Activated CD4-positive, alpha-beta T cell treated with anti-CD3 and anti-CD28 coated beads for 1 hour (primary cell): Measurements from ENCODE around the gene PDZD2.
"Not testable (repeated sequence)": the region's sequence is repeated elsewhere in the genome, so short reads cannot be mapped to it uniquely, and the experiment has no call there.

Source experiments
- DNase-seq: peaks from one replicate; pipeline ENCODE4 v3.0.0-alpha.2; 2020

Gene PDZD2

GRCh38 chr5:31638748-31639418 lies at the start of gene PDZD2:
Gene PDZD2 (plus strand): TSS chr5:31639131.
- peak; percentile 56 for DNase-seq

GRCh38 chr5:31593665-31594064 lies 45.3 kb upstream of the PDZD2 start:
- DNase-seq: no peak

- DNase-seq: no peak
Observed at GRCh38 chr5:31596354-31596753, 42.6 kb upstream of the PDZD2 start.

- no peak for DNase-seq
Observed at GRCh38 chr5:31598640-31599611, 40.0 kb upstream of the PDZD2 start.

GRCh38 chr5:31602305-31602704 lies 36.6 kb upstream of the PDZD2 start:
- not testable (repeated sequence) for DNase-seq

- DNase-seq: no peak
Observed at GRCh38 chr5:31604240-31604639, 34.7 kb upstream of the PDZD2 start.

- no peak for DNase-seq
Observed at GRCh38 chr5:31604644-31605043, 34.3 kb upstream of the PDZD2 start.

GRCh38 chr5:31605920-31606319 lies 33.0 kb upstream of the PDZD2 start:
- DNase-seq: no peak

- no peak for DNase-seq
Observed at GRCh38 chr5:31607546-31607945, 31.4 kb upstream of the PDZD2 start.

GRCh38 chr5:31611002-31611401 lies 27.9 kb upstream of the PDZD2 start:
- no peak for DNase-seq

GRCh38 chr5:31613651-31614050 lies 25.3 kb upstream of the PDZD2 start:
- no peak for DNase-seq

- no peak for DNase-seq
Observed at GRCh38 chr5:31614151-31615020, 24.5 kb upstream of the PDZD2 start.

GRCh38 chr5:31617867-31618266 lies 21.1 kb upstream of the PDZD2 start:
- no peak for DNase-seq

GRCh38 chr5:31620026-31620425 lies 18.9 kb upstream of the PDZD2 start:
- DNase-seq: no peak

GRCh38 chr5:31623249-31623648 lies 15.7 kb upstream of the PDZD2 start:
- DNase-seq: no peak

GRCh38 chr5:31625394-31625793 lies 13.5 kb upstream of the PDZD2 start:
- DNase-seq: no peak

GRCh38 chr5:31626156-31626555 lies 12.8 kb upstream of the PDZD2 start:
- DNase-seq: no peak

GRCh38 chr5:31626604-31627234 lies 12.2 kb upstream of the PDZD2 start:
- DNase-seq: no peak

- DNase-seq: no peak
Observed at GRCh38 chr5:31630931-31631330, 8.0 kb upstream of the PDZD2 start.

GRCh38 chr5:31632460-31632859 lies 6.5 kb upstream of the PDZD2 start:
- no peak for DNase-seq

- DNase-seq: no peak
Observed at GRCh38 chr5:31635446-31635845, 3.5 kb upstream of the PDZD2 start.

- no peak for DNase-seq
Observed at GRCh38 chr5:31637851-31638250, 1.1 kb upstream of the PDZD2 start.

- no peak for DNase-seq
Observed at GRCh38 chr5:31638345-31638744, 586 bp upstream of the PDZD2 start.
